GM10248 (cell line): ENCODE data around the gene PLOD2.

Experiments
- CTCF ChIA-PET: fragments of 300-600 bp; sonication (Branson Sonifier 250); formaldehyde crosslinking; extraction: SDS; loops from one replicate; lab custom pipeline; 2021; ENCODE audit warnings: antibody characterized with exemption; lab: Yijun Ruan, JAX
- POLR2A ChIA-PET: fragments of 350-650 bp; sonication (Branson Sonifier 250); formaldehyde crosslinking; extraction: SDS; loops from one replicate; lab custom pipeline; 2020; ENCODE audit warnings: antibody characterized with exemption; lab: Yijun Ruan, JAX
- DNase-seq: peaks from one replicate; pipeline ENCODE4 v3.0.0; 2012; ENCODE audit errors: extremely low spot score
- TF ChIP-seq, protein P1 (sequence below): IDR thresholded peaks from 2 replicates; pipeline ENCODE4 v1.5.1; 2012; ENCODE audit warnings: mild to moderate bottlenecking, low read depth; ENCODE audit errors: extremely low read depth, missing control alignments, control extremely low read depth

The PLOD2 gene

DNA sequence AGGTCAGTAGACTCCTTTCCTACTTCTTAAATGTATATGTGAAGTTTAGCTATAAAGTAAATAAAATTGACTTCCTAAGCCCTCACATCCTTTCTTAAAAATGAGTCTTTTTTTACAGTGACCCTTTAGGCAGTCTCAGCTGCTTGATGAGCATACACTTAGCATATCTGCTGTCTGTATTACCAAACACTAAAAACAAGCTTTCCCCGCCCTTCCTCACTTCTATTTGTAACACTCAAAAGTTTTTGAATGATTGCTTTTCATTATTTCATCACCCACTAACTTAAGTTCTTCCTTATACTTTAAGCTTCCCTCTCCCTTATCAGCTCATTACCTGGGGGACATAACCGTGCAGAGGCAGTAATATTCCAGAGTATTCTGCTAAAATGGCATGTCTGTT is 89.4 kb downstream of the PLOD2 start:
- TF ChIP-seq, protein P1, sequence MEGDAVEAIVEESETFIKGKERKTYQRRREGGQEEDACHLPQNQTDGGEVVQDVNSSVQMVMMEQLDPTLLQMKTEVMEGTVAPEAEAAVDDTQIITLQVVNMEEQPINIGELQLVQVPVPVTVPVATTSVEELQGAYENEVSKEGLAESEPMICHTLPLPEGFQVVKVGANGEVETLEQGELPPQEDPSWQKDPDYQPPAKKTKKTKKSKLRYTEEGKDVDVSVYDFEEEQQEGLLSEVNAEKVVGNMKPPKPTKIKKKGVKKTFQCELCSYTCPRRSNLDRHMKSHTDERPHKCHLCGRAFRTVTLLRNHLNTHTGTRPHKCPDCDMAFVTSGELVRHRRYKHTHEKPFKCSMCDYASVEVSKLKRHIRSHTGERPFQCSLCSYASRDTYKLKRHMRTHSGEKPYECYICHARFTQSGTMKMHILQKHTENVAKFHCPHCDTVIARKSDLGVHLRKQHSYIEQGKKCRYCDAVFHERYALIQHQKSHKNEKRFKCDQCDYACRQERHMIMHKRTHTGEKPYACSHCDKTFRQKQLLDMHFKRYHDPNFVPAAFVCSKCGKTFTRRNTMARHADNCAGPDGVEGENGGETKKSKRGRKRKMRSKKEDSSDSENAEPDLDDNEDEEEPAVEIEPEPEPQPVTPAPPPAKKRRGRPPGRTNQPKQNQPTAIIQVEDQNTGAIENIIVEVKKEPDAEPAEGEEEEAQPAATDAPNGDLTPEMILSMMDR = no peak
- CTCF ChIA-PET = interaction anchor here (0.9 to 1.2 kb wide), 3 partner anchors 9 to 13 kb away, joined by 3 read pairs; no protein-coding TSS in a partner anchor
- POLR2A ChIA-PET = no interaction called here
- no peak for DNase-seq

DNA sequence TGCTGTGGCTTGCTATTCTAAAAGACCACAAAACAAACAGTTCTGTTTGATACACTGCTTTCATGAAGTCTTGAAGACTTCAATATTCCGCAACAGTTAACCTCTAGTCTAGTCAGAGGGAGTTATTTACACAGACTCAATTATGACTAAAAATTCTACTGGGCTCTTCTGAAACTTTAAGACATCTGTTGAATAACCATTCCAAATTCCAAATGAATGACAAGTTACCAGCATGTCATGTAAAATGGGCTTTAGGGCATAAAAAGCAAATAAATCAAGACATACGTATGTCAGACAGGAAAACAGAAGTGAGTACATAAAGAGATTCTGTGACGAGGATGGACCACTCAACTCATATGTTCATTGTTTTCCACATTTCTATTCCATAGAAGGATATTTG is 93.9 kb downstream of the PLOD2 start:
- POLR2A ChIA-PET = no interaction called here
- CTCF ChIA-PET = no interaction called here
- no peak for DNase-seq
- TF ChIP-seq, protein P1 = no peak

DNA sequence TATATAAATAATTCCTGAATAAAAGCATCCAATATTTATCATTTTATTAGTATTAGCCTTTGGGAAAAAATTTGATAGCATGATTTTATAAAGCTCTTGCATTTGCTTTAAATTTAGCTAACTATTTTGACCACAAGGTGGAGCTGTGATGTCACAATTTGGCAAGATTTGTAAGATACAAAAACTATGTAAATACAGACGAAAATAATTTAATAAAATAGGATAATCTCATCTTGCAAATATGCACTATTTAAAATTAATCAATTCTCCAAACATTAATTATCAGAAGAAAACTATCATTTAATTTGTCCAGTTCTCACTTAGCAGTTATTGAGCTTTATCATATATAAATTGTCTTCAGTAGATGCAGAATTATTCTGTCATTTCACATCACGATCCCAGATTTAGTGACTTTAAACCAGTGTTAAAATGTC is 95.4 kb downstream of the PLOD2 start:
- POLR2A ChIA-PET = no interaction called here
- CTCF ChIA-PET = interaction anchor here (0.8 to 3.7 kb wide), 23 partner anchors 10 to 527 kb away, joined by 3 to 29 read pairs (median 3); no protein-coding TSS in a partner anchor
- TF ChIP-seq, protein P1 = peak; percentile 70
- no peak for DNase-seq

GRCh38 chr3:146058241-146058640 is 102.7 kb downstream of the PLOD2 start:
- ChIA-PET POLR2A (no interaction called here), CTCF (interaction anchor here (1.5 kb wide), 1 partner anchor 13 kb away, joined by 3 read pairs; no protein-coding TSS in a partner anchor)
- DNase-seq = no peak

GRCh38 chr3:146052791-146053310 is 108.1 kb downstream of the PLOD2 start:
- TF ChIP-seq, protein P1 = no peak
- ChIA-PET POLR2A (interaction anchor here (0.6 to 0.7 kb wide), 2 partner anchors 27 to 157 kb away, joined by 3 to 7 read pairs; no protein-coding TSS in a partner anchor), CTCF (interaction anchor here (0.9 to 1.4 kb wide), 3 partner anchors 11 to 13 kb away, joined by 3 read pairs; no protein-coding TSS in a partner anchor)
- no peak for DNase-seq

More at GRCh38 chr3:146058241-146058640, 102.7 kb downstream of the PLOD2 start:
- TF ChIP-seq, protein P1 = no peak

GRCh38 chr3:146052056-146052790 is 108.8 kb downstream of the PLOD2 start:
- CTCF ChIA-PET = interaction anchor here (1.2 to 1.4 kb wide), 2 partner anchors 12 to 13 kb away, joined by 3 read pairs; no protein-coding TSS in a partner anchor
- TF ChIP-seq, protein P1 = no peak
- POLR2A ChIA-PET = interaction anchor here (0.7 kb wide), 1 partner anchor 156 kb away, joined by 7 read pairs; no protein-coding TSS in a partner anchor

More at GRCh38 chr3:146052056-146052790, 108.8 kb downstream of the PLOD2 start:
- no peak for DNase-seq
